ENCODE data around the gene ELMOD3. TPM values are rescaled to one million over a fixed set of nuclear protein-coding genes. Genes with fewer than 3 reads are reported as not detected.

Gene ELMOD3
- total RNA-seq, 4 donors from 2014 or later: 24.4 to 41.8 (median 30.0) TPM

DNA sequence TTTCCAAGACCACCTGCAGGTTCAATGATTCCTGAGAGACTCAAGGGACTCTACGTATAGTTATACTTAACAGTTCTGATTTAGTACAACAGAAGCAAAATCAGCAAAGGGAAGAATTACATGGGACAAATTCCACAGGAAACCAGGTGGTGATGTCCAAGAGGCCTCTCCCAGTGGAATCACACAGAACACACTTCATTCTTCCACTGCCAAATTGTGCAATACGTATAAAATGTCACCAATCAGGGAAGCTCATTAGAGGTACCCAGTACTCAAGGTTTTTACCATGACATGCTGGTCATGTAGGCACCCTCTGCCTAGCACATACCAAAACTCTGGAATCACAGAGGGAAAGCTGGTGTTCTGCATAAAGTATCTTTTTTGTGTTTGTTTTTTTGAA lies 33.2 kb downstream of the ELMOD3 start:
- Histone ChIP-seq H3K36me3 (peaks cover 71% of the 10 kb centered on the region), H3K4me1 (peaks cover 5% of the 10 kb centered on the region), H3K4me3 (no peak overlapping the region), H3K27me3 (no peaks in the 10 kb centered on the region), H3K27ac (no peak overlapping the region), H3K9me3 (no peaks in the 10 kb centered on the region)
- TF ChIP-seq POLR2A (IDR thresholded peaks at IDR 0.05) (no peak), EP300 (IDR thresholded peaks at IDR 0.05) (no peak), POLR2AphosphoS5 (IDR thresholded peaks at IDR 0.05) (no peak)
- DNase-seq (ENCODE audit: low spot score in 2 of 2): no peak
- 81% methylated on average over 2 of the region's 2 CpGs for WGBS

DNA sequence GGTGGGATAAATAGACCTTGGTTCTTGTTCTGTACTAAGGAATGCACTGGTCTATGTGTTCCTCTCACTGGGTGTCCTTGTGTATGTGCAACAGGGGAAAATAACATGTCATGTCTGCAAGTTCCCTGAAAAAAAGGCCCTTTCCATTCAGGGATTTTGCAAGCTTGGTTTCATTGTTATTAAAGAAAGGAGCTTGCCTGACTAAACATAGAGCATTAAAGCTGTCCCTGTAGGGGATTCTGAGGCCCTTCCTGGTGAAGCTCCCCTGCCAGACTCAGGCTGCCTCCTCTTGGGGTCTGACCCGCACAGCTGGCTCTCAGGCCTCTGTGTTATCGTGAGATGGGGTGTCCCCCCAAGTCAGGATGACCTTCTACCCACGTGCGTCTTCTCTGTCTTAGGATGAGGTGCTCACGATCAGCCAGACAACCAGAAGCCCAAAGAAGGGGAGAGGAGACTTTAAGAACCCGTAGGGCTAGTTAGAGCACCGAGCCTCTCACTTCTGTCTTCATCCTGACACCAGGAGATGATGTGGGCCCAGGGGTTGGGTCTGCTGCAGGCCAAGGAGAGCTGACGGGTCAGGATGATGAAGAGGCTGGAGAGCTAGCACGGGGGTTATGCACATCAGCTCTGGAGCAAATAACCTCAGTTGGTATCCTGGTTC lies 34.4 kb downstream of the ELMOD3 start:
- Histone ChIP-seq H3K36me3 (peaks cover 68% of the 10 kb centered on the region), H3K27ac (no peak overlapping the region)

GRCh38 chr2:85390941-85391669 lies 36.5 kb downstream of the ELMOD3 start:
- no peak overlapping the region for H3K27ac ChIP-seq
- no peaks in the 10 kb centered on the region for H3K9me3 ChIP-seq
- no peak for TF ChIP-seq POLR2AphosphoS5 (IDR thresholded peaks at IDR 0.05)
- TF ChIP-seq, protein P1, sequence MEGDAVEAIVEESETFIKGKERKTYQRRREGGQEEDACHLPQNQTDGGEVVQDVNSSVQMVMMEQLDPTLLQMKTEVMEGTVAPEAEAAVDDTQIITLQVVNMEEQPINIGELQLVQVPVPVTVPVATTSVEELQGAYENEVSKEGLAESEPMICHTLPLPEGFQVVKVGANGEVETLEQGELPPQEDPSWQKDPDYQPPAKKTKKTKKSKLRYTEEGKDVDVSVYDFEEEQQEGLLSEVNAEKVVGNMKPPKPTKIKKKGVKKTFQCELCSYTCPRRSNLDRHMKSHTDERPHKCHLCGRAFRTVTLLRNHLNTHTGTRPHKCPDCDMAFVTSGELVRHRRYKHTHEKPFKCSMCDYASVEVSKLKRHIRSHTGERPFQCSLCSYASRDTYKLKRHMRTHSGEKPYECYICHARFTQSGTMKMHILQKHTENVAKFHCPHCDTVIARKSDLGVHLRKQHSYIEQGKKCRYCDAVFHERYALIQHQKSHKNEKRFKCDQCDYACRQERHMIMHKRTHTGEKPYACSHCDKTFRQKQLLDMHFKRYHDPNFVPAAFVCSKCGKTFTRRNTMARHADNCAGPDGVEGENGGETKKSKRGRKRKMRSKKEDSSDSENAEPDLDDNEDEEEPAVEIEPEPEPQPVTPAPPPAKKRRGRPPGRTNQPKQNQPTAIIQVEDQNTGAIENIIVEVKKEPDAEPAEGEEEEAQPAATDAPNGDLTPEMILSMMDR (IDR thresholded peaks at IDR 0.05): peak in 1 of 2 donors; percentile 59
- peak in 1 of 2 donors; percentile 74 for DNase-seq (ENCODE audit: low spot score in 2 of 2)
- peaks cover 72% of the 10 kb centered on the region for H3K36me3 ChIP-seq
- H3K4me1 ChIP-seq: peaks cover 28% of the 10 kb centered on the region
- no peak overlapping the region for H3K4me3 ChIP-seq
- no peaks in the 10 kb centered on the region for H3K27me3 ChIP-seq
- WGBS: 68% methylated on average over 6 of the region's 11 CpGs

More for the DNA sequence above, 34.4 kb downstream of the ELMOD3 start:
- TF ChIP-seq EP300 (IDR thresholded peaks at IDR 0.05): no peak
- TF ChIP-seq POLR2A (IDR thresholded peaks at IDR 0.05): no peak
- no peak for TF ChIP-seq POLR2AphosphoS5 (IDR thresholded peaks at IDR 0.05)
- TF ChIP-seq, protein P1 (IDR thresholded peaks at IDR 0.05): no peak
- WGBS: 81% methylated on average over 7 of the region's 9 CpGs
- Histone ChIP-seq H3K4me1 (peaks cover 8% of the 10 kb centered on the region), H3K9me3 (no peaks in the 10 kb centered on the region), H3K27me3 (no peaks in the 10 kb centered on the region), H3K4me3 (no peak overlapping the region)
- DNase-seq (ENCODE audit: low spot score in 2 of 2): peak in 1 of 2 donors; percentile 37

- H3K9me3 ChIP-seq: no peaks in the 10 kb centered on the region
- WGBS: 50% methylated on average over 4 of the region's 4 CpGs
- no peak overlapping the region for H3K4me3 ChIP-seq
- peaks cover 55% of the 10 kb centered on the region for H3K36me3 ChIP-seq
- DNase-seq (ENCODE audit: low spot score in 2 of 2): peak in 1 of 2 donors; percentile 54
- peaks cover 52% of the 10 kb centered on the region for H3K4me1 ChIP-seq
- TF ChIP-seq, protein P1 (IDR thresholded peaks at IDR 0.05): no peak
- no peak for TF ChIP-seq EP300 (IDR thresholded peaks at IDR 0.05)
- TF ChIP-seq POLR2A (IDR thresholded peaks at IDR 0.05): no peak
- H3K27me3 ChIP-seq: no peaks in the 10 kb centered on the region
- H3K27ac ChIP-seq: peak overlapping the region; percentile 33
Measured at GRCh38 chr2:85393836-85394235, 39.3 kb downstream of the ELMOD3 start.

- peak overlapping the region; percentile 33 for H3K27ac ChIP-seq
- WGBS: 33% methylated on average over 2 of the region's 4 CpGs
- H3K27me3 ChIP-seq: no peaks in the 10 kb centered on the region
- H3K4me3 ChIP-seq: no peak overlapping the region
- peaks cover 52% of the 10 kb centered on the region for H3K4me1 ChIP-seq
- TF ChIP-seq POLR2AphosphoS5 (IDR thresholded peaks at IDR 0.05) (no peak), EP300 (IDR thresholded peaks at IDR 0.05) (no peak), POLR2A (IDR thresholded peaks at IDR 0.05) (no peak)
- TF ChIP-seq, protein P1 (IDR thresholded peaks at IDR 0.05): no peak
- no peaks in the 10 kb centered on the region for H3K9me3 ChIP-seq
- DNase-seq (ENCODE audit: low spot score in 2 of 2): peak in 1 of 2 donors; percentile 72
- H3K36me3 ChIP-seq: peaks cover 55% of the 10 kb centered on the region
Measured at GRCh38 chr2:85394261-85394681, 39.7 kb downstream of the ELMOD3 start.

Data from suprapubic skin (tissue), 4 donors.